Measurements from ENCODE around the gene EPHB2. TPM values are rescaled to one million over a fixed set of nuclear protein-coding genes. Genes with fewer than 3 reads are reported as not detected.

Gene EPHB2
- total and polyA plus RNA-seq, 2 of the 8 experiments (the other 6 are each of a cell fraction or from before 2014, with no cell fraction given) = 15.8 to 17.2 TPM

DNA sequence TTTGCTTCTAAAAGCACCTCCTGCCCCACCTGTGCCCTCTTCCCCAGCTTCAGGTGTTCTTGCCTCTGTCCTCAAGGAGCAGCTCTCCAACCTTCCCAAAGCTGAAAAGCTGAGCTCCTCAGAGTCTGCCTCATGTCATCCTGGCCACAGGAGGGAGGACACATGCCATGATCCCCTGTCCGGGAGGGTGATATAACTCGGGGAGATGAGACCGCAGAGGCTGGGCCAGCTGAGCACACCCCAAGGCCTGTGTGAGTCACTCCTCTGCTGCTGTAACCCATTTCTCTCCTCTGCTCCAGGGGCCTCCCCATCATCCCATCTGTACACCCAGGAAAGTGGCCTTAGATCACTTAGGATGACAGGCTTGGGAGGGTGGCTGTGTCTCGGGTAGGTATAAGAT is 49.8 kb downstream of the EPHB2 start:
- CTCF ChIA-PET (ENCODE audit: partially characterized antibody) = interaction anchor here (1.2 to 2.4 kb wide), 4 partner anchors 12 to 57 kb away, joined by 3 to 4 read pairs (median 3); no protein-coding TSS in a partner anchor
- Histone ChIP-seq H3K14ac (ENCODE audit: insufficient read length) (no peak overlapping the region), H2BK12ac (ENCODE audit: low read depth, low read length) (no peak overlapping the region), H3K4me2 (ENCODE audit: insufficient read depth in 1 of 2, low read depth in 2 of 2, low read length in 2 of 2) (no peak overlapping the region), H3K9me3 (ENCODE audit: insufficient read depth in 2 of 2, low read depth in 1 of 2, low read length in 1 of 2) (no peaks in the 10 kb centered on the region), H2BK20ac (ENCODE audit: low read length) (no peak overlapping the region), H3K27me3 (replicated peaks in 1 of 4; ENCODE audit: control insufficient read depth in 3 of 4, extremely low read depth in 1 of 4, insufficient read depth in 3 of 4, low read length in 3 of 4) (no peaks in the 10 kb centered on the region), H3K27ac (ENCODE audit: low read depth, low read length) (no peak overlapping the region), H2BK5ac (ENCODE audit: low read depth, low read length) (no peak overlapping the region), H3K23ac (ENCODE audit: insufficient read length) (no peak overlapping the region), H4K91ac (replicated peaks; ENCODE audit: insufficient read length, low read length) (no peak overlapping the region), H3K4ac (replicated peaks; ENCODE audit: insufficient read length, low read depth, low read length) (no peak overlapping the region), H4K20me1 (replicated peaks in 1 of 2; ENCODE audit: control insufficient read depth in 1 of 2, insufficient read depth in 2 of 2, low read length in 2 of 2) (no peaks in the 10 kb centered on the region), H2AFZ (ENCODE audit: low read length) (no peak overlapping the region), H2BK15ac (ENCODE audit: low read length) (no peak overlapping the region), H3K36me3 (ENCODE audit: control insufficient read depth in 2 of 4, insufficient read depth in 4 of 4, low read length in 3 of 4) (no peaks in the 10 kb centered on the region), H4K5ac (ENCODE audit: insufficient read length, low read depth, low read length) (no peak overlapping the region), H3K56ac (replicated peaks; ENCODE audit: insufficient read length, low read depth, low read length) (no peak overlapping the region), H3K18ac (ENCODE audit: extremely low read depth, low read length) (no peak overlapping the region), H3K79me2 (ENCODE audit: control insufficient read depth in 1 of 2, insufficient read depth in 2 of 2, low read length in 2 of 2) (no peaks in the 10 kb centered on the region), H2AK5ac (ENCODE audit: low read depth, low read length) (no peak overlapping the region), H3K4me1 (replicated peaks in 1 of 4; ENCODE audit: control insufficient read depth in 3 of 4, insufficient read depth in 4 of 4, low read length in 3 of 4) (no peaks in the 10 kb centered on the region; a peak in 2 of 7 replicates), H3K9ac (replicated peaks in 1 of 4; ENCODE audit: extremely low read depth in 1 of 4, low read depth in 3 of 4, low read length in 3 of 4) (no peak overlapping the region), H3K4me3 (ENCODE audit: extremely low read depth in 1 of 4, insufficient read depth in 2 of 4, low read depth in 3 of 4, low read length in 4 of 4) (no peak overlapping the region), H3K23me2 (ENCODE audit: low read depth, low read length) (peaks cover 2% of the 10 kb centered on the region; the same call in 1 of the 2 replicates), H4K8ac (ENCODE audit: extremely low read depth, insufficient read depth, low read length) (no peak overlapping the region), H2BK120ac (replicated peaks; ENCODE audit: low read depth, low read length) (no peak overlapping the region), H3K79me1 (ENCODE audit: low read depth, low read length) (peaks cover 3% of the 10 kb centered on the region; the same call in 1 of the 2 replicates)
- WGBS, 2 experiments (ENCODE audit: extremely low coverage in 1 of 2, insufficient coverage in 1 of 2, insufficient read length in 1 of 2, insufficient replicate concordance in 2 of 2, low coverage in 1 of 2, low lambda C conversion rate in 2 of 2, missing lambda C conversion rate in 1 of 2) = 93% methylated on average over 4 of the region's 4 CpGs; no CpG with 5 or more reads in 1 of the 2 experiments
- TF ChIP-seq CTBP2 (IDR thresholded peaks at IDR 0.05; ENCODE audit: borderline replicate concordance, insufficient read depth, insufficient read length, low read length) (no peak), SP1 (IDR thresholded peaks at IDR 0.05; ENCODE audit: low read depth, low read length) (no peak), HDAC2 (IDR thresholded peaks at IDR 0.05; ENCODE audit: borderline replicate concordance in 1 of 2, low read depth in 2 of 2, low read length in 2 of 2) (no peak), GABPA (IDR thresholded peaks at IDR 0.05; ENCODE audit: borderline replicate concordance, insufficient read depth, low read length) (no peak), NANOG (IDR thresholded peaks at IDR 0.05; ENCODE audit: insufficient read depth, low read depth, low read length, poor library complexity, severe bottlenecking) (no peak), SIX5 (IDR thresholded peaks at IDR 0.05; ENCODE audit: low read depth, low read length) (no peak), YY1 (IDR thresholded peaks at IDR 0.05; ENCODE audit: low read depth, low read length) (no peak), RAD21 (IDR thresholded peaks at IDR 0.05 in 1 of 2, conservative IDR thresholded peaks at IDR 0.05 in 1 of 2; ENCODE audit: low read depth in 2 of 2, low read length in 2 of 2) (no peak), CHD2 (IDR thresholded peaks at IDR 0.05; ENCODE audit: low read length) (no peak), ASH2L (IDR thresholded peaks at IDR 0.05; ENCODE audit: low read length) (no peak), RBBP5 (IDR thresholded peaks at IDR 0.05; ENCODE audit: borderline replicate concordance, low read depth, low read length) (no peak), CREB1 (IDR thresholded peaks at IDR 0.05) (no peak)
- TF ChIP-seq, protein P1, sequence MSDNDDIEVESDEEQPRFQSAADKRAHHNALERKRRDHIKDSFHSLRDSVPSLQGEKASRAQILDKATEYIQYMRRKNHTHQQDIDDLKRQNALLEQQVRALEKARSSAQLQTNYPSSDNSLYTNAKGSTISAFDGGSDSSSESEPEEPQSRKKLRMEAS (IDR thresholded peaks at IDR 0.05) = no peak
- POLR2A ChIA-PET (ENCODE audit: partially characterized antibody) = no interaction called here
- no peak for DNase-seq (ENCODE audit: low read depth in 1 of 2, low spot score in 2 of 2)
- FAIRE-seq = no peak
